ENCODE measurements around the gene DIP2C. TPM values are rescaled to one million over a fixed set of nuclear protein-coding genes. Genes with fewer than 3 reads are reported as not detected.

The DIP2C gene
- polyA plus RNA-seq, 3 donors: 0.11 TPM; not detected in 2

GRCh38 chr10:635088-635861 is 54.2 kb downstream of the DIP2C start:
- no peak overlapping the region for H2AFZ ChIP-seq (ENCODE audit: insufficient read depth, low read depth, low read length, poor library complexity, severe bottlenecking)
- H3K9me3 Mint-ChIP-seq: peaks cover 0 to 18% (median 4%) of the 10 kb centered on the region in 7 donors
- H3K79me2 ChIP-seq (ENCODE audit: insufficient read depth, low read length): no peaks in the 10 kb centered on the region
- no peak overlapping the region for H3K27ac Mint-ChIP-seq
- no peaks in the 10 kb centered on the region for H3K36me3 ChIP-seq (replicated peaks in 1 of 2; ENCODE audit: control insufficient read depth in 1 of 2, insufficient read depth in 2 of 2, low read length in 2 of 2)
- H3K9ac ChIP-seq (ENCODE audit: insufficient read depth, low read length, poor library complexity, severe bottlenecking): no peak overlapping the region
- H3K9me3 ChIP-seq (replicated peaks in 1 of 2; ENCODE audit: control insufficient read depth in 1 of 2, insufficient read depth in 1 of 2, low read length in 2 of 2): peaks cover 0 to 4% of the 10 kb centered on the region in 2 donors
- no peaks in the 10 kb centered on the region for H3K4me1 Mint-ChIP-seq
- H3K4me3 Mint-ChIP-seq: no peak overlapping the region
- WGBS (ENCODE audit: insufficient coverage): 19% methylated on average over 20 of the region's 25 CpGs
- H3K4me3 ChIP-seq (replicated peaks in 1 of 3; ENCODE audit: low read depth in 2 of 3, low read length in 3 of 3): no peak overlapping the region
- H3K36me3 Mint-ChIP-seq: no peaks in the 10 kb centered on the region
- H3K4me1 ChIP-seq (ENCODE audit: control insufficient read depth in 1 of 2, insufficient read depth in 2 of 2, low read length in 2 of 2): no peaks in the 10 kb centered on the region
- no peak overlapping the region for H3K27ac ChIP-seq (ENCODE audit: low read depth in 1 of 2, low read length in 2 of 2)
- no peak overlapping the region for H3K4me2 ChIP-seq (replicated peaks; ENCODE audit: extremely low read depth, low read length, poor library complexity, severe bottlenecking)
- no peak for DNase-seq
- intact Hi-C loops (cut with micrococcal nuclease): no loop called here
- no peak for TF ChIP-seq CTCF (IDR thresholded peaks at IDR 0.05)
- no peaks in the 10 kb centered on the region for H4K20me1 ChIP-seq (ENCODE audit: insufficient read depth, low read length)
- H3K27me3 ChIP-seq (ENCODE audit: control insufficient read depth in 2 of 2, insufficient read depth in 2 of 2, low read length in 2 of 2): peaks cover 0 to 34% of the 10 kb centered on the region in 2 donors
- peaks cover 29 to 47% (median 35%) of the 10 kb centered on the region in 3 donors for H3K27me3 Mint-ChIP-seq (ENCODE audit: low read depth in 3 of 3)

- peaks cover 0 to 4% of the 10 kb centered on the region in 2 donors for H3K9me3 ChIP-seq (replicated peaks in 1 of 2; ENCODE audit: control insufficient read depth in 1 of 2, insufficient read depth in 1 of 2, low read length in 2 of 2)
- Mint-ChIP-seq H3K27ac (no peak overlapping the region), H3K4me3 (no peak overlapping the region), H3K9me3 (peaks cover 0 to 13% (median 3%) of the 10 kb centered on the region in 7 donors), H3K27me3 (ENCODE audit: low read depth in 3 of 3) (peaks cover 34 to 58% (median 41%) of the 10 kb centered on the region in 3 donors), H3K36me3 (no peaks in the 10 kb centered on the region), H3K4me1 (no peaks in the 10 kb centered on the region)
- H3K4me3 ChIP-seq (replicated peaks in 1 of 3; ENCODE audit: low read depth in 2 of 3, low read length in 3 of 3): no peak overlapping the region
- H3K9ac ChIP-seq (ENCODE audit: insufficient read depth, low read length, poor library complexity, severe bottlenecking): no peak overlapping the region
- H3K4me1 ChIP-seq (ENCODE audit: control insufficient read depth in 1 of 2, insufficient read depth in 2 of 2, low read length in 2 of 2): no peaks in the 10 kb centered on the region
- no peaks in the 10 kb centered on the region for H3K36me3 ChIP-seq (replicated peaks in 1 of 2; ENCODE audit: control insufficient read depth in 1 of 2, insufficient read depth in 2 of 2, low read length in 2 of 2)
- no peaks in the 10 kb centered on the region for H4K20me1 ChIP-seq (ENCODE audit: insufficient read depth, low read length)
- peaks cover 0 to 43% of the 10 kb centered on the region in 2 donors for H3K27me3 ChIP-seq (ENCODE audit: control insufficient read depth in 2 of 2, insufficient read depth in 2 of 2, low read length in 2 of 2)
- no peak overlapping the region for H3K27ac ChIP-seq (ENCODE audit: low read depth in 1 of 2, low read length in 2 of 2)
- no peak for TF ChIP-seq CTCF (IDR thresholded peaks at IDR 0.05)
- WGBS (ENCODE audit: insufficient coverage): 40% methylated on average over 2 of the region's 7 CpGs
- intact Hi-C loops (cut with micrococcal nuclease): no loop called here
- DNase-seq: no peak
- H3K79me2 ChIP-seq (ENCODE audit: insufficient read depth, low read length): no peaks in the 10 kb centered on the region
- no peak overlapping the region for H2AFZ ChIP-seq (ENCODE audit: insufficient read depth, low read depth, low read length, poor library complexity, severe bottlenecking)
- no peak overlapping the region for H3K4me2 ChIP-seq (replicated peaks; ENCODE audit: extremely low read depth, low read length, poor library complexity, severe bottlenecking)
Measured at GRCh38 chr10:634256-634655, 55.2 kb downstream of the DIP2C start.

Measured in CD14-positive monocyte (primary cell).